ENCODE measurements around the gene TTC21A.
A peak's percentile ranks its signal among the peaks of the same experiment; 100 is the strongest.
"Not testable (repeated sequence)": the region's sequence is repeated elsewhere in the genome, so short reads cannot be mapped to it uniquely, and the experiment has no call there.

The TTC21A gene, protein sequence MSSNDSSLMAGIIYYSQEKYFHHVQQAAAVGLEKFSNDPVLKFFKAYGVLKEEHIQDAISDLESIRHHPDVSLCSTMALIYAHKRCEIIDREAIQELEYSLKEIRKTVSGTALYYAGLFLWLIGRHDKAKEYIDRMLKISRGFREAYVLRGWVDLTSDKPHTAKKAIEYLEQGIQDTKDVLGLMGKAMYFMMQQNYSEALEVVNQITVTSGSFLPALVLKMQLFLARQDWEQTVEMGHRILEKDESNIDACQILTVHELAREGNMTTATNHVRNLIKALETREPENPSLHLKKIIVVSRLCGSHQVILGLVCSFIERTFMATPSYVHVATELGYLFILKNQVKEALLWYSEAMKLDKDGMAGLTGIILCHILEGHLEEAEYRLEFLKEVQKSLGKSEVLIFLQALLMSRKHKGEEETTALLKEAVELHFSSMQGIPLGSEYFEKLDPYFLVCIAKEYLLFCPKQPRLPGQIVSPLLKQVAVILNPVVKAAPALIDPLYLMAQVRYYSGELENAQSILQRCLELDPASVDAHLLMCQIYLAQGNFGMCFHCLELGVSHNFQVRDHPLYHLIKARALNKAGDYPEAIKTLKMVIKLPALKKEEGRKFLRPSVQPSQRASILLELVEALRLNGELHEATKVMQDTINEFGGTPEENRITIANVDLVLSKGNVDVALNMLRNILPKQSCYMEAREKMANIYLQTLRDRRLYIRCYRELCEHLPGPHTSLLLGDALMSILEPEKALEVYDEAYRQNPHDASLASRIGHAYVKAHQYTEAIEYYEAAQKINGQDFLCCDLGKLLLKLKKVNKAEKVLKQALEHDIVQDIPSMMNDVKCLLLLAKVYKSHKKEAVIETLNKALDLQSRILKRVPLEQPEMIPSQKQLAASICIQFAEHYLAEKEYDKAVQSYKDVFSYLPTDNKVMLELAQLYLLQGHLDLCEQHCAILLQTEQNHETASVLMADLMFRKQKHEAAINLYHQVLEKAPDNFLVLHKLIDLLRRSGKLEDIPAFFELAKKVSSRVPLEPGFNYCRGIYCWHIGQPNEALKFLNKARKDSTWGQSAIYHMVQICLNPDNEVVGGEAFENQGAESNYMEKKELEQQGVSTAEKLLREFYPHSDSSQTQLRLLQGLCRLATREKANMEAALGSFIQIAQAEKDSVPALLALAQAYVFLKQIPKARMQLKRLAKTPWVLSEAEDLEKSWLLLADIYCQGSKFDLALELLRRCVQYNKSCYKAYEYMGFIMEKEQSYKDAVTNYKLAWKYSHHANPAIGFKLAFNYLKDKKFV (N-terminal part only)

GRCh38 chr3:39107388-39108199 is at the start of gene TTC21A, which contains the start of gene GORASP1:
TSS of gene TTC21A (plus strand) at chr3:39107680. CDS start at chr3:39107838, 158 bp downstream.
TSS of gene GORASP1 (minus strand) at chr3:39107627. CDS start at chr3:39107541, 86 bp downstream.
- peak; percentile 31 to 33 for DNase-seq (ENCODE audit: low read depth in 2 of 2)

GRCh38 chr3:39061228-39061627 is 46.3 kb upstream of the TTC21A start:
- not testable (repeated sequence) for DNase-seq (ENCODE audit: low read depth in 2 of 2)

DNA sequence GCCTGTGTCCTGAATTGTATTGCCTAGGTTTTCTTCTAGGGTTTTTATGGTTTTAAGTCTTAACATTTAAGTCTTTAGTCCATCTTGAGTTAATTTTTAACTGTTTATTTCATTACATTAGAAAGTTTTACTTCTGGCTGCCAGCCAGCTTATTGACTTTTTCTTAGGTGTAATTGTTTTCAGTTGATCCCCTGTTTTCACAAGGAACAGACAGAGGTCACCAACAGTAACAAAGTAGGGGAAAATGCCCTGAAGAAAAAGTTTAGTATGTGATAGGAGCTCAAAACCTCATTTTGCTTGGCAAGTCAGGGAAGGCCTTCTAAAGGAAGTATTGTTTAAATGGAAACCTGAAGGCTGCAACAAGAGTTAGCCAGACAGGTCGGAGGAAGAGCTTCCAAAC is 45.3 kb upstream of the TTC21A start:
- DNase-seq (ENCODE audit: low read depth in 2 of 2): no peak

GRCh38 chr3:39063143-39063542 is 44.3 kb upstream of the TTC21A start:
- DNase-seq (ENCODE audit: low read depth in 2 of 2): no peak

DNA sequence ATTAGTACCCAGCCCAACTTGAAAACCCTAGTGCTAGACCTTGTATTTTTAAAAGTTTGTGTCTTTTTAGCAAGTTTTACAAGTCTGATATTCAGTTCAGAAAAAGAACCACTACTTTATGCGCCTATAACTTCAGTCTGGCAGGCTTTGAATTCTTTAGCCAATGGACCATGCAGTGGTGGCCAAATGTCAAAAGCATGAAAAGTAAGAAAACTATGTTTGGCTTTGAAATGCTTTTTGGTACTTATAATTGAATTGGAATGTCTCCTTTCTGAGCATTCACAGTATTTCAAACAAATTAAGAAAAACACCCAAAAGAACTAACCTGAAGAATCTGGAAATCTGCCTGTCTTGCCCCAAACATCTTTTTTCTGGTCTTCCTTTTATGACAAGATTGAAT is 42.8 kb upstream of the TTC21A start:
- no peak for DNase-seq (ENCODE audit: low read depth in 2 of 2)

DNA sequence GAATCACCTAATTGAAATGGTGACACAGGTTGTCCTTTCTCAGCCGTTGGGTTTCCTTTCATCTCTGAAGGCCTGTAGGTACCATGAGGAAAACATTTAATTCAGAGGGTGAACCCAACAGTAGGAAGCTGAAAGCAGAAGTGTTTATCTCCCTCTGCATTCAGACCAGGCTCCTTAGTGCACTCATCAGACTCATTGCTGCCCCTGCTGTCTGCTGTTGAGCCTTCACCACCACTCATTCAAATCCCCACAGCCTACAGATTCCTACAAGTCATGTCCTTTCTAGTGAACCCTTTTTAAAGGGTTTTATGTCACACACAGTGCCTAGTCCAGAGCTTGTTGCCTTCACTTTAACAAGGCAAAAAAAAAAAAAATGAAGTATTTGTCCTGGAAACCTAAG is 42.3 kb upstream of the TTC21A start:
- no peak for DNase-seq (ENCODE audit: low read depth in 2 of 2)

GRCh38 chr3:39067286-39067685 is 40.2 kb upstream of the TTC21A start:
- DNase-seq (ENCODE audit: low read depth in 2 of 2): no peak

- DNase-seq (ENCODE audit: low read depth in 2 of 2): no peak
Observed at GRCh38 chr3:39068556-39068955, 38.9 kb upstream of the TTC21A start.

GRCh38 chr3:39075910-39076309 is 31.6 kb upstream of the TTC21A start:
- no peak for DNase-seq (ENCODE audit: low read depth in 2 of 2)

DNA sequence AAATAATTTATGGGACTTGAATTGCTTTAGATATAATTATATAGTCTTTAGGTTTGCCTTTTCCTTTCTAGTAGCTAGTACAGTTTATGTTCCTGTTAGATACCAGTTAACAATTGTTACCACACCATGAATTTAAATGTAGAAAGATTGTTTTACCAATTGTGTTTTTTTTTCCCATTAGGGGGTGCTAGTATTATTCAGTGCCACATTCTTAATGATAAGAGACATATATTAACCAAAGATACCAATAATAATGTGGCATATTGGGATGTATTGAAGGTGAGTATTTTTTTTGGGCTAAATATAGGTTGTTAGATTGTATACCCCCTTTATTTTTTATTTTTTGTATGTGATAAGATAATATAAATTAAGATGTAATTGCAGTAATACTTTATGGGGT is 27.9 kb upstream of the TTC21A start:
- no peak for DNase-seq (ENCODE audit: low read depth in 2 of 2)

DNA sequence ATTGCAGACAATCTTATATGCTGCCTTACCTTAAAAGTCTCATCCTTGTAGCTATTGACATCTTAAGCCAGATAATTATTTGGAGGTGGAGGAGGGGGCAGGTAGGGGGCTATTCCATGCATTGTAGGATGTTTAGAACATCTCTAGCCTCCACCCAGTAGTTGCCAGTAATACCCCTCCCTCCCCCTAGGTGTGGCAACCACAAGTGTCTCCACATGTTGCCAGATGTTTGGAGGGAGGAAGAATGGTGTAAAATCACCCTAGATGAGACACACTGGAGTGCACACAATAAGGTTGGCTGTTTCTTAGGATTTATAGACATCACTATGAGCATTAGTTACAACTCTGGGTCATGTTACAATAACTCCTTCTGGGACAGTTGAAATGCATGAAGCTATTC is 27.5 kb upstream of the TTC21A start:
- no peak for DNase-seq (ENCODE audit: low read depth in 2 of 2)

DNA sequence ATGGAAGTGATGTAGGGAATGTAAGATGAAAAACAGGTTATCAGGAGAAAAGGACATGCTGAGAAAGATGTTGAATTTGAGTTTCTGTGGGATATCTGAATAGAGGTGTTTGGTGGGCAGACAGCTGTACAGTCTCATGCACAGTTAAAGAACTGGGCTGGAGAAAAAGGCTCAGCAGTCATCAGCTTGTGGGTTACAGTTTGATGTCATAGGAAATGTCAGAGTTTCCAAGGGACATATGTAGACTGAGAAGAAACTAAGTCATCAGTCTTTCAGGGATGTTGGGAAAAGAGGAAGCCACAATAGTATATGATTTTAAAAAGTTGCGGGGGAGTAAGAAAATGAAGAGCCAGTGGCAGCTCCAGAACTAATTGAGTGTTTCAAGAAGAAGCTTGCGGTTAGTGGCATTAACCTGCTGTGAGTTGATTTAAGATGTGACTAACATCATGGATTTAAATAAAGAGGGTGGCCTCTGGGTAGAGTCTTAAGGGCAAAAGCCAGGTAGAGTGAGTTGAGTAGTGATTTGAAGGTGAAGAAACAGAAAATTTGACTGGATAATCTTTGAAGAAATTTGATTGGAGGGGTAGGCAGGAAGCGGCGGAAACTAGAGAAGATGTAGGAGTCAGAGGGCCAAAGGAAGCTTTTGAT is 24.7 kb upstream of the TTC21A start:
- DNase-seq (ENCODE audit: low read depth in 2 of 2): no peak

- no peak for DNase-seq (ENCODE audit: low read depth in 2 of 2)
Observed at GRCh38 chr3:39086144-39086543, 21.3 kb upstream of the TTC21A start.

- no peak for DNase-seq (ENCODE audit: low read depth in 2 of 2)
Observed at GRCh38 chr3:39088456-39088855, 19.0 kb upstream of the TTC21A start.

GRCh38 chr3:39088889-39089288 is 18.6 kb upstream of the TTC21A start:
- DNase-seq (ENCODE audit: low read depth in 2 of 2): no peak

- DNase-seq (ENCODE audit: low read depth in 2 of 2): no peak
Observed at GRCh38 chr3:39090922-39091321, 16.6 kb upstream of the TTC21A start.

- DNase-seq (ENCODE audit: low read depth in 2 of 2): no peak
Observed at GRCh38 chr3:39094851-39095677, 12.4 kb upstream of the TTC21A start.

DNA sequence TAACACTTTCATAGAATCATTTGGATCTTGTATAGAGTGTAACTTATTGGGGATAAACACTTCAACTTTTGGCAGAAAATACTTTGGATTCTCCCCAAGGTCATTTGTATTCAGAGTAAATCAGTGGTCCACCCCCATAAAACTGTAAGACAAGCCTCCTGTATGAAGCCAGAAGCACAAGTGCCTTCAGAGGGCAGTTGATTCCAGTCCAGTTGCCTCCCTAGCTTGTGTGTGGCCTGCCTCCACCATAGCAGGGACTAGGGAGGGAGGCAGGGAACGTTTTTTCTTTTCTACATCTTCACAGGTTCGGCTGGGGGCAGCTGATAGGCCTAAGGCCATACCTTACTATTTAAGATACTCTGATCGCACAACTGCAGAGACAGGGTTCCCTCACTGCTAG is 11.7 kb upstream of the TTC21A start:
- DNase-seq (ENCODE audit: low read depth in 2 of 2): no peak

GRCh38 chr3:39096775-39097174 is 10.7 kb upstream of the TTC21A start:
- no peak for DNase-seq (ENCODE audit: low read depth in 2 of 2)
